Measurements from ENCODE around the gene FGFR3. TPM values are rescaled to one million over a fixed set of nuclear protein-coding genes. Genes with fewer than 3 reads are reported as not detected.

FGFR3 gene
- total and polyA plus RNA-seq, 9 of the 15 experiments (the other 6 are each of a cell fraction or from before 2014, with no cell fraction given): 1.2 to 60.4 (median 12.7) TPM

- no peak for TF ChIP-seq MYBL2 (IDR thresholded peaks at IDR 0.05; ENCODE audit: low read depth)
- TF ChIP-seq MYBL2 (CRISPR knock-in tag; IDR thresholded peaks at IDR 0.05; ENCODE audit: borderline replicate concordance): no peak
- TF ChIP-seq BRCA1 (IDR thresholded peaks at IDR 0.05): no peak
- TF ChIP-seq BRCA1 (CRISPR knock-in tag; IDR thresholded peaks at IDR 0.05): no peak
- no peak for TF ChIP-seq ZNF644 (tag; IDR thresholded peaks at IDR 0.05; ENCODE audit: low read depth)
- TF ChIP-seq ZNF395 (CRISPR knock-in tag; IDR thresholded peaks at IDR 0.05): no peak
- TF ChIP-seq ZHX1 (conservative IDR thresholded peaks at IDR 0.05; ENCODE audit: low read length): no peak
- no peak for TF ChIP-seq NR0B1 (IDR thresholded peaks at IDR 0.05; ENCODE audit: partially characterized antibody)
- no peak for TF ChIP-seq HEY1 (CRISPR knock-in tag; IDR thresholded peaks at IDR 0.05; ENCODE audit: borderline replicate concordance)
- no peak for TF ChIP-seq ZNF436 (CRISPR knock-in tag; IDR thresholded peaks at IDR 0.05)
- TF ChIP-seq CREB3 (tag; conservative IDR thresholded peaks at IDR 0.05; ENCODE audit: low read depth): no peak
- TF ChIP-seq ZNF311 (CRISPR knock-in tag; IDR thresholded peaks at IDR 0.05): no peak
- TF ChIP-seq SRSF3 (IDR thresholded peaks at IDR 0.05; ENCODE audit: insufficient read depth, low read length): no peak
- no peak for TF ChIP-seq SIRT6 (IDR thresholded peaks at IDR 0.05; ENCODE audit: low read depth, low read length)
- TF ChIP-seq CBX3 (IDR thresholded peaks at IDR 0.05; ENCODE audit: borderline replicate concordance in 1 of 2, low read length in 2 of 2): no peak
- TF ChIP-seq CREB3L1 (IDR thresholded peaks at IDR 0.05; ENCODE audit: borderline replicate concordance, low read depth): no peak
- no peak for TF ChIP-seq TARDBP (IDR thresholded peaks at IDR 0.05)
- TF ChIP-seq DNMT1 (IDR thresholded peaks at IDR 0.05): no peak
- no peak for TF ChIP-seq DPF2 (IDR thresholded peaks at IDR 0.05)
- 0 out of 2 replicates have a peak, but pooled peaks have one; percentile 39 for TF ChIP-seq KLF16 (IDR thresholded peaks at IDR 0.05)
- no peak for TF ChIP-seq ZNF766 (CRISPR knock-in tag; conservative IDR thresholded peaks at IDR 0.05)
- no peak for TF ChIP-seq ZNF232 (CRISPR knock-in tag; IDR thresholded peaks at IDR 0.05)
- TF ChIP-seq NEUROD1 (IDR thresholded peaks at IDR 0.05; ENCODE audit: borderline replicate concordance, low read depth, low read length, partially characterized antibody): no peak
Observed at GRCh38 chr4:1746265-1746691, 46.8 kb upstream of the FGFR3 start (continued).
